GM15510 (cell line): ENCODE measurements around the gene FHOD3.

ENCODE experiments used
- POLR2A ChIP-seq: IDR thresholded peaks from 3 replicates; pipeline ENCODE4 v1.6.1; 2011; ENCODE audit warnings: borderline replicate concordance; ENCODE audit not compliant: insufficient read length; ENCODE audit errors: extremely low read depth

The FHOD3 gene

GRCh38 chr18:36798738-36799473 is 501.4 kb downstream of the FHOD3 start:
- TF ChIP-seq POLR2A: no peak

- TF ChIP-seq POLR2A: no peak
Observed at GRCh38 chr18:36805105-36805504, 507.6 kb downstream of the FHOD3 start.

GRCh38 chr18:36808681-36809080 is 511.2 kb downstream of the FHOD3 start:
- no peak for TF ChIP-seq POLR2A

GRCh38 chr18:36809590-36810381 is 512.3 kb downstream of the FHOD3 start:
- no peak for TF ChIP-seq POLR2A

GRCh38 chr18:36811430-36811829 is 513.9 kb downstream of the FHOD3 start:
- no peak for TF ChIP-seq POLR2A

GRCh38 chr18:36811955-36812354 is 514.4 kb downstream of the FHOD3 start:
- TF ChIP-seq POLR2A: no peak

GRCh38 chr18:36812678-36813077 is 515.2 kb downstream of the FHOD3 start:
- TF ChIP-seq POLR2A: no peak

GRCh38 chr18:36813101-36813775 is 515.7 kb downstream of the FHOD3 start:
- TF ChIP-seq POLR2A: no peak

GRCh38 chr18:36813824-36814223 is 516.3 kb downstream of the FHOD3 start:
- TF ChIP-seq POLR2A: no peak

- no peak for TF ChIP-seq POLR2A
Observed at GRCh38 chr18:36814994-36815393, 517.5 kb downstream of the FHOD3 start.

- no peak for TF ChIP-seq POLR2A
Observed at GRCh38 chr18:36817039-36817438, 519.5 kb downstream of the FHOD3 start.

GRCh38 chr18:36818652-36819051 is 521.1 kb downstream of the FHOD3 start:
- TF ChIP-seq POLR2A: no peak

- TF ChIP-seq POLR2A: no peak
Observed at GRCh38 chr18:36819621-36820020, 522.1 kb downstream of the FHOD3 start.

GRCh38 chr18:36821681-36822080 is 524.2 kb downstream of the FHOD3 start:
- no peak for TF ChIP-seq POLR2A

- no peak for TF ChIP-seq POLR2A
Observed at GRCh38 chr18:36825526-36825925, 528.0 kb downstream of the FHOD3 start.
